HT1080 (cell line): Measurements from ENCODE around the gene NHLRC1. TPM values are rescaled to one million over a fixed set of nuclear protein-coding genes. Genes with fewer than 3 reads are reported as not detected.

Source experiments
- DNase-seq: peaks from one replicate; pipeline ENCODE4 v3.0.0-alpha.2; 2015; ENCODE audit warnings: low read depth
- total RNA-seq: library from RNA; depleted of rRNA; stranded (reverse); fragments of >200 nt; shearing (Covaris generic); gene quantifications from 2 replicates; pipeline ENCODE4 v1.2.3, GENCODE V29; 2014; rRNA removed

The NHLRC1 gene
- total RNA-seq, 1 experiment from 2014 or later: 0.31 TPM

DNA sequence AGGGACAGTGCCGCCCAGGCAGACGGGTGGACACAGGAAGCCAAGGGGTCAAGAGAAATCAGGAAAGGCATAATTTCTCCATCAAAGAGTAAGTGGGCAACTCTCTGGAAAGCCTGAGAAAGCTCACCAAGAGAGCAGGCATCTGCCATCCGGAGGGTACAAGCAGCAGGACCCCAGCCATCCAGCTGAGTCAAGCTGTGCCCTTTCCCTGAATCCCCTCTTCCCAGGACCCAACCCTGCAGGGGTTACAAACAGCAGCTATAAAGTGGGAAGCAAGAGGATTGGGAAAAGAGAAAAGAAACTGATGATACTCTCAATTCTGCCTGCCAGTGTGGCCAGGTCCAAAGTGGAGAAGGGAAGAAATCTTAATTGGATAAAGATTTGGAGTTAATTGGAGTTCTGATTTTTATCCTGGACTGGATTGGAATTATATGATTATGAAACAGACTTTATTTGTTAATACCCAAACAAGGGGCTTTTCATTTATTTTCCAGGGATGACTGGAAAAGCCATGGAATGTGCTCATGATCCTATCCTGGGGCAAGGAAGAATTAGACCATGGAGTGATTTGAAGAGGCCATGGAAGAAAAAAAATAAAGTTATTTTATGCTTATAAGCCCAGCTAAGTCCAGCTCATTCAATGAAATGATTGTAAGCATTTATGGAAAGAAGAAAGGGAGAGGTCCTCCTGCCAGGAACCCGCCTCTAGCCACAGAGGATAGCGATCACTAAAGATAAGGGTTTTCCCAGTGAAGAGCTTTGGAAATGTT is 34.9 kb downstream of the NHLRC1 start:
- no peak for DNase-seq

DNA sequence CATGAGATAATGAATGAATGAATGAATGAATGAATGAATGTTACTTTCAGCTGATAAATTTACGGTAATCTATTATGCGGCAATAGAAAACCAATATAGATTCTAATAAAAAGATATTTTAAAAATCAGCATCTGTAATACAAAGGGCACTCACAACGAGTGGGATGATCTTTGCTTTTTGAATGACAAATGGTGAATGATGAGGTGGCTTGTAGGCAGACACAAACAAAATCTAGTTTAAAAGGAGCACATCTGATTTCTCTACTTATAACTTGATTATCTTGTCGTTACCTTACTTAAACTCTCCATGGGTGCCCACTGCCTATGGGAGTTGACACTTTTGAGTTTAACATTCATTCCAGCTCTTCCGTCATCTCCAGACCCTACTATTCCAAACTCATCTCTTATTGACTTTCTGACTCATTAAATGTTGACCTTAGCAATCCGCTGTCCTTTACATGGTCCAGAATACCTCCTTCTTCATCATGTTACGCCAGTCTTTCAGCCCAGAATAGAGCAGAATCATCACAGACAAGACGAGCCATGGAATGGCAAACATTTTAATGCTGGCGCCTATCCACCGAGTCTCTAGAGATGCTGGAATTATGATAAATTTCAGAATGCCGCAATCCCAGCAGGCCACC is 41.3 kb downstream of the NHLRC1 start:
- DNase-seq: no peak

DNA sequence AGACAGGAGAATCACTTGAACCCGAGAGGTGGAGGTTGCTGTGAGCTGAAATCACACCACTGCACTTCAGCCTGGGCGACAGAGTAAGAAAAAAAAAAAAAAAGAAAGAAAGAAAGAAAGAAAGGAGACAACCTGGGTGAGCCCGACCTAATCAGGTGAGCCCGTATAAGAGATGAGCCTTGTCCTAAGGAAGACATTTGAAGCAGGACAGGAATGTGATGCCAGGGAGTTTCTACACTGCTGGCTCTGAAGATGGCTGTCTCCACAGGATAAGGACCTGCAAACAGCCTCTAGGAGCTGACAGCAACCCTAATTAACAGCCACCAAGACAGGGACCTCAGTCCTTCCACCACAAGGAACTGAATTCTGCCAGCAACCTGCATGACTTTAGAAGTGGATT is 41.9 kb downstream of the NHLRC1 start:
- no peak for DNase-seq

DNA sequence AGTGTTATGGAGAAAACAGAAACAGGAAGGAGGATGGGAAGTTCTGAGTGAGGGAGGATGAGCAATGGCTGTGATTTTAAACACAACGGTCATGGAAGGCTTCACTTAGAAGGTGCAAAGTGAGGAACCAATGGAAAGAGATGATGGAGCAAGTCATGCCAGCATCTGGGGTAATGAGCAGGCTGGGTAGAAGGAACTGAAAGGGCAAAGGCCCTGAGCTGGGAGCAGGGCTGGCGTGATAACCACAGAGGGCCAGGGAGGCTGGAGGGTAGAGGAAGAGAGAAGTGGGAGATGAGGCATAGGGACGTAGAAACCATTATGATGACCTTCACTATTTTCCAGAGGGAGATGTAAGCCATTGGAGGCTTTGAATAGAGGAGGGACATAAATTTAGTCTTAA is 43.6 kb downstream of the NHLRC1 start:
- no peak for DNase-seq

DNA sequence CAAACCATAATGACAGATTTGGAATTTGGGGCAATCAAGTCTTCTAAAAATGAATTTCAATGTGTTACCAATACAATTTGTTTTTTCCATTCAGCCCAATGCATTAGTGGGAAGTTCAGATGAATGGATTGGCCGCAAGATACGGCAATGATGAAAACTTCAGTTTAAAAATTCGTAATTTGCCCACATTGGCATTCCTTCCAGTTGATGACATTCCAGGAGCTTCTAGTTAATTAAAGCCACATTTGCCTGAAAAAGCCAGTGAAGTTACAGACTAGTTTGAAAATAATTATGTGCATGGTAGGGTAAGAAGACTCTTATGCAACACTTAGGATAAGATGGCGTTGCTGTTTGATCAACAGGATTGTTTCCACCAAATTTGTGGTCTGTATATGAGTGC is 46.2 kb downstream of the NHLRC1 start:
- no peak for DNase-seq

DNA sequence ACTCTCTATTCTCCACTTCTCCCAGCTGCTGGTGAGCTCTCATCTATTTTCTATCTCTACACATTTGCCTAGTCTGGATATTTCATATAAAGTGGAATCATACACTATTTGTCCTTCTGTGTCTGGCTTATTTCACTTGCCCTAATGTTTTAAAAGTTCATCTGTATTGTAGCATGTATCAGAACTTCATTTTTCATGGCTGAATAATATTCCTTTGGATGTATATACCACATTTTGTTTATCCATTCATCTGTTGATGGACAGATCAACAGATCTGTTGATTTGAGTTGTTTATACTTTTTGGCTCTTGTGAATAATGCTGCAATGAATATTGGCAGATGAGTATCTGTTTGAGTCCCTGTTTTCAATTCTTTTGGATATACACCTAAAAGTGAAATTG is 49.6 kb downstream of the NHLRC1 start:
- no peak for DNase-seq

DNA sequence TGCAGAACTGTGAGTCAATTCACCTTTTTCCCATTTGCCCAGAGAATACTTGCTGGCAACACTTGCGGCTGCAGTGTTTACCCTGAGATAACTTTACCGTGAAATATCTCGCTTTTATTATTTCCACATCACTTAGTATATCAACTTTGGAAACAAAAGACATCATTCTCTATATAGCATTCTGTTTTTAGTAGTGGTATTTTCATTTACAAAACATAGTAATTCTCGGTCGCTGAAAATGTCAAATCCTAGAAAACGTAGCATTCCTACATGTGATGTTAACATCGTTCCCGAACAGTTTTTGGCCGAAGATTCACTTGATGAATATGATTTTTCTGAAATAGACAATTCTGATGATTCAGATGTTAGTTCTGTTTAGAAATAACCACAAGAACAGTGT is 52.0 kb downstream of the NHLRC1 start:
- no peak for DNase-seq

Other genes with a start within 250 kb of the NHLRC1 start
- 23.8 and 26.1 TPM in 2 replicates for gene KIF13A, start 135.0 kb downstream of the NHLRC1 start, total RNA-seq
- 7.5 and 9.6 TPM in 2 replicates for gene TPMT, start 32.4 kb upstream of the NHLRC1 start, total RNA-seq
- 13.1 and 25.3 TPM in 2 replicates for gene KDM1B, start 32.7 kb upstream of the NHLRC1 start, total RNA-seq
- 191 and 195 TPM in 2 replicates for gene DEK, start 141.9 kb upstream of the NHLRC1 start, total RNA-seq